Muscle of arm (tissue), 12 donors: Measurements from ENCODE around the gene NKX2-1. TPM values are rescaled to one million over a fixed set of nuclear protein-coding genes. Genes with fewer than 3 reads are reported as not detected.
"Not testable (repeated sequence)": the region's sequence is repeated elsewhere in the genome, so short reads cannot be mapped to it uniquely, and the experiment has no call there.

ENCODE experiments used
- DNase-seq: peaks from one replicate; pipeline ENCODE4 v3.0.0-alpha.2; 2013
- polyA plus RNA-seq, 12 donors: library from polyadenylated mRNA; unstranded; fragments of 120-200 nt; gene quantifications; one replicate each; pipeline ENCODE4 v1.2.1, GENCODE V29; 2013; ENCODE audit not compliant: insufficient read length in 12 of 12

The NKX2-1 gene
- polyA plus RNA-seq, 12 donors: 0.08 TPM; not detected in 11

GRCh38 chr14:36505892-36506731 is 13.9 kb downstream of the NKX2-1 start:
- no peak for DNase-seq

- DNase-seq: no peak
These were observed 14.7 kb downstream of the NKX2-1 start for GRCh38 chr14:36505181-36505815.

- DNase-seq: no peak
These were observed 15.3 kb downstream of the NKX2-1 start for GRCh38 chr14:36504771-36505175.

GRCh38 chr14:36503771-36504741 is 16.0 kb downstream of the NKX2-1 start:
- DNase-seq: no peak

- DNase-seq: no peak
These were observed 17.2 kb downstream of the NKX2-1 start for GRCh38 chr14:36502558-36503508.

- DNase-seq: no peak
These were observed 21.1 kb downstream of the NKX2-1 start for GRCh38 chr14:36498938-36499337.

- DNase-seq: no peak
These were observed 23.7 kb downstream of the NKX2-1 start for GRCh38 chr14:36496346-36496745.

GRCh38 chr14:36495666-36496065 is 24.4 kb downstream of the NKX2-1 start:
- DNase-seq: no peak

- no peak for DNase-seq
These were observed 26.3 kb downstream of the NKX2-1 start for GRCh38 chr14:36493761-36494160.

- no peak for DNase-seq
These were observed 34.3 kb downstream of the NKX2-1 start for GRCh38 chr14:36485773-36486172.

GRCh38 chr14:36479344-36479743 is 40.7 kb downstream of the NKX2-1 start:
- no peak for DNase-seq

GRCh38 chr14:36478782-36479181 is 41.2 kb downstream of the NKX2-1 start:
- DNase-seq: no peak

- DNase-seq: no peak
These were observed 42.8 kb downstream of the NKX2-1 start for GRCh38 chr14:36477266-36477665.

- DNase-seq: not testable (repeated sequence)
These were observed 44.0 kb downstream of the NKX2-1 start for GRCh38 chr14:36476061-36476460.

GRCh38 chr14:36474593-36474992 is 45.4 kb downstream of the NKX2-1 start:
- no peak for DNase-seq

GRCh38 chr14:36471431-36471830 is 48.6 kb downstream of the NKX2-1 start:
- DNase-seq: no peak

GRCh38 chr14:36467332-36467731 is 52.7 kb downstream of the NKX2-1 start:
- no peak for DNase-seq
